ENCODE results near the gene HOXA13. TPM values are rescaled to one million over a fixed set of nuclear protein-coding genes. Genes with fewer than 3 reads are reported as not detected.

The HOXA13 gene
- total and polyA plus RNA-seq, 10 of the 15 experiments (the other 5 are each of a cell fraction or from before 2014, with no cell fraction given), result not detected

DNA sequence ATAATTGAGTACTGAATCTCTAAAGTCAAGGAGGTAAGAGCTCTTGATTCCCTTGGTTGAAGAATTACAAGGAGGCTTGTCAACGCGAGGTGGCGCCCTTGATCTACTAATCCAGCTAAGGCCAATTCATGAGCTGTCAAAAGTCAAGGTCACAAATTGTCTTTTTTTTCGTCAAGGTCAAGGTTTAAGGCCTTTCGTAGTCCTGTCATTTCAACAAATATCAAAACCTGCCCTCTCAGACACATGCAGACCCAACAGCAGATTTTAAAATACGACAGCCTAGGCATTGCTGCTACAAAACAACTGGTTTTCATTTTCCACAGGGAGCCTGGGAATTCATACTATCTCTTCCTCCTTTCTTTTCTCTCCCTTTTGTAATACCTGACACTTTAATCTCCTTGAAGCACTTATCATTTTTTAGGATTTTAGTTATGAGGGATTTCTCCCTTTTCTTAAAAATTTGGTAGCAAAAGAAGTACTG is 3.6 kb downstream of the HOXA13 start:
- Histone ChIP-seq H3K4me3 (no peak overlapping the region), H3K27ac (ENCODE audit: control insufficient read depth, insufficient read depth) (no peak overlapping the region), H3K79me2 (ENCODE audit: control insufficient read depth, insufficient read depth, low read length) (no peaks in the 10 kb centered on the region), H3K27me3 (replicated peaks in 1 of 2; ENCODE audit: control insufficient read depth in 2 of 2, insufficient read depth in 2 of 2, low read length in 1 of 2) (peaks cover 22 to 40% of the 10 kb centered on the region in 2 experiments), H3K36me3 (ENCODE audit: control insufficient read depth in 2 of 2, insufficient read depth in 2 of 2, low read length in 1 of 2) (no peaks in the 10 kb centered on the region), H3K4me2 (ENCODE audit: control insufficient read depth, insufficient read depth) (no peak overlapping the region), H2AFZ (ENCODE audit: control insufficient read depth, low read depth, low read length) (no peak overlapping the region), H3K9ac (ENCODE audit: control insufficient read depth, insufficient read depth, low read length) (no peak overlapping the region), H3K4me1 (ENCODE audit: control insufficient read depth, insufficient read depth, low read length) (no peaks in the 10 kb centered on the region; the same call in 1 of the 2 replicates), H4K20me1 (ENCODE audit: control insufficient read depth, insufficient read depth) (0 out of 2 replicates have a peak, but pooled peaks cover 3% of the 10 kb centered on the region), H3K9me3 (replicated peaks; ENCODE audit: control insufficient read depth, insufficient read depth, low read length) (no peaks in the 10 kb centered on the region; the same call in 2 of the 3 replicates)
- FAIRE-seq (peak; percentile 78), ATAC-seq (peak; percentile 68), DNase-seq (ENCODE audit: low read depth, low spot score) (peak; percentile 16)
- ChIA-PET SMC1A (ENCODE audit: uncharacterized antibody, unreplicated experiment) (interaction anchor here (0.7 to 2.4 kb wide), 28 partner anchors 9 to 900 kb away, joined by 3 to 47 read pairs (median 5); no protein-coding TSS in a partner anchor), CTCF (interaction anchor here (0.6 to 3.3 kb wide), 66 partner anchors 8 to 1110 kb away, joined by 3 to 93 read pairs (median 4); partner anchors contain the start of genes HIBADH and SKAP2), RAD21 (ENCODE audit: unreplicated experiment) (interaction anchor here (0.6 to 2.6 kb wide), 27 partner anchors 11 to 1304 kb away, joined by 3 to 70 read pairs (median 4); partner anchors contain the start of gene HOXA11), POLR2A (no interaction called here)
- no TSS peak for BruUV-seq (replicated peaks)
- in situ Hi-C loops (cut with MboI) (loop anchor here (5.0 kb wide), 3 partner anchors 381 to 821 kb away; no protein-coding TSS in a partner anchor), intact Hi-C loops (cut with micrococcal nuclease; ENCODE audit: unreplicated experiment) (loop anchor here (1.0 to 5.0 kb wide), 7 partner anchors 380 to 901 kb away; no protein-coding TSS in a partner anchor)
- 0% methylated on average over 6 of the region's 6 CpGs for WGBS (ENCODE audit: insufficient coverage, insufficient replicate concordance, low lambda C conversion rate, missing lambda C conversion rate)
- no peak for TF ChIP-seq IRF4 (IDR thresholded peaks at IDR 0.05; ENCODE audit: low read depth, low read length)
- peak; percentile 80; the same call in 1 of the 2 replicates for TF ChIP-seq NR2F1 (conservative IDR thresholded peaks at IDR 0.05)
- TF ChIP-seq, protein P1, sequence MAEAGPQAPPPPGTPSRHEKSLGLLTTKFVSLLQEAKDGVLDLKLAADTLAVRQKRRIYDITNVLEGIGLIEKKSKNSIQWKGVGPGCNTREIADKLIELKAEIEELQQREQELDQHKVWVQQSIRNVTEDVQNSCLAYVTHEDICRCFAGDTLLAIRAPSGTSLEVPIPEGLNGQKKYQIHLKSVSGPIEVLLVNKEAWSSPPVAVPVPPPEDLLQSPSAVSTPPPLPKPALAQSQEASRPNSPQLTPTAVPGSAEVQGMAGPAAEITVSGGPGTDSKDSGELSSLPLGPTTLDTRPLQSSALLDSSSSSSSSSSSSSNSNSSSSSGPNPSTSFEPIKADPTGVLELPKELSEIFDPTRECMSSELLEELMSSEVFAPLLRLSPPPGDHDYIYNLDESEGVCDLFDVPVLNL (IDR thresholded peaks at IDR 0.05; ENCODE audit: low read depth, low read length), result no peak
- TF ChIP-seq, protein P2, sequence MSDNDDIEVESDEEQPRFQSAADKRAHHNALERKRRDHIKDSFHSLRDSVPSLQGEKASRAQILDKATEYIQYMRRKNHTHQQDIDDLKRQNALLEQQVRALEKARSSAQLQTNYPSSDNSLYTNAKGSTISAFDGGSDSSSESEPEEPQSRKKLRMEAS (IDR thresholded peaks at IDR 0.05; ENCODE audit: low read depth, low read length), result no peak
- no peak for TF ChIP-seq EZH2 (IDR thresholded peaks at IDR 0.05; ENCODE audit: borderline replicate concordance, control insufficient read depth, low read depth, low read length)
- no peak for TF ChIP-seq FOXM1 (IDR thresholded peaks at IDR 0.05; ENCODE audit: low read depth, low read length)
- TF ChIP-seq, protein P3, sequence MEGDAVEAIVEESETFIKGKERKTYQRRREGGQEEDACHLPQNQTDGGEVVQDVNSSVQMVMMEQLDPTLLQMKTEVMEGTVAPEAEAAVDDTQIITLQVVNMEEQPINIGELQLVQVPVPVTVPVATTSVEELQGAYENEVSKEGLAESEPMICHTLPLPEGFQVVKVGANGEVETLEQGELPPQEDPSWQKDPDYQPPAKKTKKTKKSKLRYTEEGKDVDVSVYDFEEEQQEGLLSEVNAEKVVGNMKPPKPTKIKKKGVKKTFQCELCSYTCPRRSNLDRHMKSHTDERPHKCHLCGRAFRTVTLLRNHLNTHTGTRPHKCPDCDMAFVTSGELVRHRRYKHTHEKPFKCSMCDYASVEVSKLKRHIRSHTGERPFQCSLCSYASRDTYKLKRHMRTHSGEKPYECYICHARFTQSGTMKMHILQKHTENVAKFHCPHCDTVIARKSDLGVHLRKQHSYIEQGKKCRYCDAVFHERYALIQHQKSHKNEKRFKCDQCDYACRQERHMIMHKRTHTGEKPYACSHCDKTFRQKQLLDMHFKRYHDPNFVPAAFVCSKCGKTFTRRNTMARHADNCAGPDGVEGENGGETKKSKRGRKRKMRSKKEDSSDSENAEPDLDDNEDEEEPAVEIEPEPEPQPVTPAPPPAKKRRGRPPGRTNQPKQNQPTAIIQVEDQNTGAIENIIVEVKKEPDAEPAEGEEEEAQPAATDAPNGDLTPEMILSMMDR (IDR thresholded peaks at IDR 0.05 in 2 of 3, conservative IDR thresholded peaks at IDR 0.05 in 1 of 3; ENCODE audit: control insufficient read depth in 2 of 3, extremely low read depth in 1 of 3, insufficient read depth in 1 of 3, low read depth in 3 of 3, low read length in 3 of 3), result peak; percentile 70 to 89 (median 74)
- TF ChIP-seq TARDBP (IDR thresholded peaks at IDR 0.05; ENCODE audit: borderline replicate concordance), result no peak
- TF ChIP-seq NR2C1 (IDR thresholded peaks at IDR 0.05), result 0 out of 2 replicates have a peak, but pooled peaks have one; percentile 8
- TF ChIP-seq ZZZ3 (IDR thresholded peaks at IDR 0.05; ENCODE audit: control insufficient read depth, insufficient read length, low read depth), result no peak
- TF ChIP-seq CHD2 (IDR thresholded peaks at IDR 0.05; ENCODE audit: borderline replicate concordance, low read depth, low read length), result no peak
- peak; percentile 98 for TF ChIP-seq ESRRA (IDR thresholded peaks at IDR 0.05; ENCODE audit: low read length)
- TF ChIP-seq JUND (IDR thresholded peaks at IDR 0.05; ENCODE audit: low read depth, low read length), result no peak
- no peak for TF ChIP-seq ZNF24 (IDR thresholded peaks at IDR 0.05)
- no peak for TF ChIP-seq WRNIP1 (IDR thresholded peaks at IDR 0.05; ENCODE audit: borderline replicate concordance, low read depth, low read length)
- peak; percentile 88; the same call in 1 of the 2 replicates for TF ChIP-seq SMC3 (IDR thresholded peaks at IDR 0.05; ENCODE audit: borderline replicate concordance, low read length)
- TF ChIP-seq, protein P4, sequence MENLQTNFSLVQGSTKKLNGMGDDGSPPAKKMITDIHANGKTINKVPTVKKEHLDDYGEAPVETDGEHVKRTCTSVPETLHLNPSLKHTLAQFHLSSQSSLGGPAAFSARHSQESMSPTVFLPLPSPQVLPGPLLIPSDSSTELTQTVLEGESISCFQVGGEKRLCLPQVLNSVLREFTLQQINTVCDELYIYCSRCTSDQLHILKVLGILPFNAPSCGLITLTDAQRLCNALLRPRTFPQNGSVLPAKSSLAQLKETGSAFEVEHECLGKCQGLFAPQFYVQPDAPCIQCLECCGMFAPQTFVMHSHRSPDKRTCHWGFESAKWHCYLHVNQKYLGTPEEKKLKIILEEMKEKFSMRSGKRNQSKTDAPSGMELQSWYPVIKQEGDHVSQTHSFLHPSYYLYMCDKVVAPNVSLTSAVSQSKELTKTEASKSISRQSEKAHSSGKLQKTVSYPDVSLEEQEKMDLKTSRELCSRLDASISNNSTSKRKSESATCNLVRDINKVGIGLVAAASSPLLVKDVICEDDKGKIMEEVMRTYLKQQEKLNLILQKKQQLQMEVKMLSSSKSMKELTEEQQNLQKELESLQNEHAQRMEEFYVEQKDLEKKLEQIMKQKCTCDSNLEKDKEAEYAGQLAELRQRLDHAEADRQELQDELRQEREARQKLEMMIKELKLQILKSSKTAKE (IDR thresholded peaks at IDR 0.05; ENCODE audit: low read depth, poor library complexity, severe bottlenecking), result no peak
- TF ChIP-seq MXI1 (IDR thresholded peaks at IDR 0.05; ENCODE audit: low read depth, low read length), result no peak
- no peak for TF ChIP-seq NFXL1 (IDR thresholded peaks at IDR 0.05; ENCODE audit: borderline replicate concordance)
